DND-41 (cell line): Measurements from ENCODE around the gene TEDC2.

Experiments used
- EZH2 ChIP-seq: IDR thresholded peaks from 3 replicates; pipeline ENCODE4 v1.6.1; 2012; ENCODE audit warnings: borderline replicate concordance, low read depth, mild to moderate bottlenecking, moderate library complexity, low read length, inconsistent platforms; ENCODE audit not compliant: severe bottlenecking
- TF ChIP-seq, protein P1 (sequence below): IDR thresholded peaks from 2 replicates; pipeline ENCODE4 v1.5.1; 2012; ENCODE audit warnings: borderline replicate concordance, low read length, moderate library complexity, mild to moderate bottlenecking; ENCODE audit not compliant: poor library complexity, severe bottlenecking; ENCODE audit errors: extremely low read depth

DNA sequence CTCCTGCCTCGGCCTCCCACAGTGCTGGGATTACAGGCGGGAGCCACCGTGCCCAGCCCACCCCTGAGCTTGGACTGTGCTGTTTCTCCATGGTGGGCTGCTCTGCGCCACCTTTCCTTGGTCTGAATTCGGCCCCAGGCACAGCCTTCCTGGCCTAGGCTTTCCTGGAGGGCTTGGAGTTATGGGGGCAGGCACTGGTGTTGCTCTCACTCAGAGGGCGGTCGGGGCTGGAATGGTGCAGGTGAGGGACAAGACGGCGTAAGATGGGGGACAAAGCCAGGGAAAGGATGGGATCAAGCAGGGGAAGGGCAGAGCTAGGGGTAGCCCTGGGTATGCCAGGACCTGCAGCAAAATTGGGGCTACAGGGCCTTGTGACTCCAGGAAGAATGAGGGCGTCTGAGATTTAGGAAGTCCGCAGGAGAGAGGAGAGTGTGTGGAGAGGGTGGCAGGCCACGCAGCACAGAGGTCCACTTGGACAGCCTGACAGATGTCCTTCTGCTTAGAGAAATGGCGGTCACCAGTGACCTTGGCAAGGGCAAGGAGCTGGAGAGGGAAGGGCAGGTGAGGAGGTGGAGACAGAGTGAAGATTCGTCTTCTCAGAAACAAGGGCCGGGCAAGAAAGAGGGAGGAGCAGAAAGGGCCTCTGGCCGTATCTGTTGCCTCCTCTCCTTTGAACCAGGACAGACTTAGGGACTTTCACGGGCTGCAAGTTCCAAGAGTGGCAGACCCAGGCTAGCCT is 52.3 kb downstream of the TEDC2 start:
- TF ChIP-seq, protein P1, sequence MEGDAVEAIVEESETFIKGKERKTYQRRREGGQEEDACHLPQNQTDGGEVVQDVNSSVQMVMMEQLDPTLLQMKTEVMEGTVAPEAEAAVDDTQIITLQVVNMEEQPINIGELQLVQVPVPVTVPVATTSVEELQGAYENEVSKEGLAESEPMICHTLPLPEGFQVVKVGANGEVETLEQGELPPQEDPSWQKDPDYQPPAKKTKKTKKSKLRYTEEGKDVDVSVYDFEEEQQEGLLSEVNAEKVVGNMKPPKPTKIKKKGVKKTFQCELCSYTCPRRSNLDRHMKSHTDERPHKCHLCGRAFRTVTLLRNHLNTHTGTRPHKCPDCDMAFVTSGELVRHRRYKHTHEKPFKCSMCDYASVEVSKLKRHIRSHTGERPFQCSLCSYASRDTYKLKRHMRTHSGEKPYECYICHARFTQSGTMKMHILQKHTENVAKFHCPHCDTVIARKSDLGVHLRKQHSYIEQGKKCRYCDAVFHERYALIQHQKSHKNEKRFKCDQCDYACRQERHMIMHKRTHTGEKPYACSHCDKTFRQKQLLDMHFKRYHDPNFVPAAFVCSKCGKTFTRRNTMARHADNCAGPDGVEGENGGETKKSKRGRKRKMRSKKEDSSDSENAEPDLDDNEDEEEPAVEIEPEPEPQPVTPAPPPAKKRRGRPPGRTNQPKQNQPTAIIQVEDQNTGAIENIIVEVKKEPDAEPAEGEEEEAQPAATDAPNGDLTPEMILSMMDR: no peak
- no peak for TF ChIP-seq EZH2
